T-helper 1 cell (primary cell): ENCODE measurements around the gene RPS6KA1.
"Not testable (repeated sequence)": the region's sequence is repeated elsewhere in the genome, so short reads cannot be mapped to it uniquely, and the experiment has no call there.

ENCODE experiments used
- DNase-seq, 5 donors: peaks; one replicate each; pipeline ENCODE4 v3.0.0-alpha.2; 2012 to 2020

The RPS6KA1 gene

DNA sequence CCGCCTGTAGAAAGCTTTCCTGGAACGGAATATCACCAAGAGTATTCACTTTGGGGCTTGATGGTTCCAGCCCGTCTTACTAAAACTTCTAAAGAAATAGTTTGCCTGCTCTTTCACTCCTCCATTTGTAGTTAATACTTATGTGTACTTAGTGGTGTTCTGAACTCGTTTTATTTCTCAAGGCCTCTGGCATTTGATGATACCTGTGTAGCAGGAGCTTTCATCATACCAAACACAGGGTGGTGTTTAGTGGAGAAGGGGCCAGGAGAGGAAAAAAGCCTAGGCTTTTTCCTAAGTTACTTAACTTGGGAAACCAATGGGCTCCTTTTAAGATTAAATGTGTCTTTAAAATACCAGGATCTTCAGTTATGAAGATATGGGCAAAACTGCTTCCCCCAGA is 74.3 kb downstream of the RPS6KA1 start:
- DNase-seq = no peak

DNA sequence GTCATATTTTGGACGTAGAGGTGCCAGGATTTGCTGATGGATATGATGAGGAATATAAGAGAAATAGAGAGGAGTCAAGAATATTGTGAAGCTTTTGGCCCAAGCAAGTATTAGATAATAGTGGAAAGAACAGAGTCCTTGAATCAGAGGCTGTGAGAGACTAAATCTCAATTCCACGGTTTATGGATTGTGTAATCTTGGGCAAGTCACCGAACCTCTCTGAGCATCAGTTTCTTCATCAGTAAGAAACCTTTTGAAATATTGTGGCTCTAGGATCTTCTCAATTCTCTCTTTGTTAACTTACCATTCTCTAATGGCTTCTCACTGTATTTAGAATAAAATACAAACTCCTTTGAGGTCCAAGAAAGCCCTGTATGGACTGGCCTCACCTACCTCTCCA is 77.6 kb downstream of the RPS6KA1 start:
- DNase-seq = no peak

DNA sequence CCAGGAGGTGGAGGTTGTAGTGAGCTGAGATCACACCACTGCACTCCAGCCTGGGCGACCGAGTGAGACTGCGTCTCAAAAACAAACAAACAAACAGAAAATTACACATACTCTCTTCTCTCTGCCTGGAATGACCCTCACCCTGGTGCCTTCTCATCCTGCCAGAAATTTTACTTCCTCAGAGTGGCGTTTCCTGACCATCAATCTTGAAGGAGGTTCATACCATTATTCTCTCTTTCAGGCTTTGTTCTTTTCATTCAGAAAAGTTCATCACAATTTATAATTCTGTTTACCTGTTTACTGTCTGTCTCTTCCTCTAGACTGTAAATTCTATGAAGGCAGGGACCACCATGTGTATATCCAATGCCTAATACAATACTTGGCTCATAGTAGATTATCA is 79.3 kb downstream of the RPS6KA1 start:
- DNase-seq = no peak

DNA sequence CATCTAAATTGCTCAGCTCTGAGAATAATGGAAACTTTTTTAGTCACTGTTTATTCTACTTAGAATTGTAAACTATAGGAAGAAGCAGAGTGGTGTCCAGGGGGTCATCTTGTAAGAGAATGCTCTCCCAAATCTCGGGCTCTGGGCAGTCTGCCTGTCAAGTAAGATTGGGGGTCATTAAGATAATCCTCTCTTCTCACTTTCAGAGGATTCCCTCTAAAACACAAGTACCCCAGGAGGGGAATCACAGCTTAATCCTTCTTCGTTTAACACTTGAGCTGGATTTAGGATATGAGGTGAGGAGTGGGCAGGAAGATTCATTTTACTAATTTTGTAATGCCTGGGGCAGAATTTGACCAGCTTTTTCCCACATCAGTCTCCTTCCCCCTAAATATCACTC is 81.2 kb downstream of the RPS6KA1 start:
- DNase-seq = no peak

DNA sequence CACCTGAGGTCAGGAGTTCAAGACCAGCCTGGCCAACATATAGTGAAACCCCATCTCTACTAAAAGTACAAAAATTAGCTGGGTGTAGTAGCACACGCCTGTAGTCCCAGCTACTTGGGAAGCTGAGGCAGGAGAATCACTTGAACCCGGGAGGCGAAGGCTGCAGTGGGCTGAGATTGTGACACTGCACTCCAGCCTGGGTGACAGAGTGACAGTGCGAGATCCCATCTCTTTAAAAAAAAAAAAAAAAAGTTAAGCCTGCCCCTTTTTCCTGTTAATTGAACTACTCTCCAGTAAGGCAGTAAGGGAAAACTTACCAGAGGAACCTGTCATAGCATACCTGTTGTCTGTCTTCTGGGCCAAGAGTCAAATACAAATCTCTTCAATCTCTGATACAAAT is 83.1 kb downstream of the RPS6KA1 start:
- DNase-seq = not testable (repeated sequence)

DNA sequence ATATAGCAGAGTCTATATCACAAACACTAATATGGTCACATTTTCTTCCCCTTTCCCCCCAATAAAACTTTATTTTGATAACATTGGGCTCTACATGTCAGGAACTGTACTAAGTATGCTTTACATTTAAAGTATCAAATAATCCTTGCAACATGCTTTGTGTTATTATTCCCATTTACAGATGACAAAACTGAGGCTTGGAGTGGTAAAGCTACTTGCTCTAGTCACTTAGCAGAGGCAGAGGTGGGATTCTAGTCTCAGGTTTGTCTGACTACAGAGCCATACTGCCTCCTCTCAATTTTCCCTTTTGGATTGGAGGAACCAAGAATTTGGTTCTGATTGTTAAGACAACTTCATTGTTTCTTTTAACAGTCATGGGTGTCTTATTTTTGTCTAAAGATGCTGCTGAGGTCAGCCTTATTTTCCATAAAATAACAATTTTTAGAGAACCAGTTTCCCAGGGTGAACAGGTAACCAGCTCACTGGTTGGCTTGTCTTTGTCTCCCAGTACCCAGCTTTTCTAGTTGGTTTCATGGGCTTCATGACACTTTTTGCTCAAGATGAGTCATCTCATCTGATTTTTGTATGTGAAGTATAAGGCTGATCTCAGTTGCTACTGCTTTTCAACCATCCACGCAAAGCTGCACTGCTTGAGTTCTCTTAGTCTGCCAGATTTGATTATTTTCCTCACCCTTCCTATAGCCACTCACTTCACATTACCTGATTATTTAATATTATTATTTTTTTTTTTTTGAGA is 85.3 kb downstream of the RPS6KA1 start:
- DNase-seq = peak in 1 of 5 donors; percentile 18

DNA sequence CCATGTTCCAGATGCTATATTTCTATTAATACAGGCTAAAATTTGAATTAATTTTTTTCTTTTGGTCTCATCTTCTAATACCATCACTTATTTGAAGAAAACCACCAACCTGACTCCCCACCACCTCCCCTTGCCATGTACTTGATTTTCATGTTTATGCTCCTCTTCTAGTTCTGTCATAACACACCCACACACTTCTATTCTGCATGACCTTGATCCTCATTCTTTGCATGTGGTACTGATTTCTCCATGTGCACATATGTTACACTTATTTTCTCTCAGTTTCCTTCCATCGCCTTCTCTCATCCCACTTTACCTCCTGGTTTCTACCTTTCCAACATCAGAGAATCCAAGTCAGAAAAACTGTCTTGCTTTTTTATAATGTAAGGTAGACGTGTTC is 87.3 kb downstream of the RPS6KA1 start:
- no peak for DNase-seq

DNA sequence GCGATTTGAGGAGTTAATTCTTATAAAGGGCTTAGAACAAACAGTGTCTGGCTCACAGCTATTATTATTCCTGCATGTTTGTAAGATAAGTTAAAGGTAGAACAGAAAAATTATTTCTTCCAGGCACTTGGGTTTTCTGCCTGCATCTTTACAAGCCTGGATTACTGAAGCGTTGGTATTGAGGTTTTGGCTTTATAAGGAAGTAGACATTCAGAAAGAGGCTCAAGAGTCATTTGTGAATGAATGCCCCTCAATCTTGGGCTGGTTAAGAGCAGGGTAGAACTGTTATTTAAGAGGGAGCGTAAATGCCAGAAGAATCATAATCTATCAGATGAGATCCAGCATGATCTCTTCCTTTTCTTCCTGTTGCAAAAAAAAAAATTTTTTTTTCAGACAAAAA is 89.0 kb downstream of the RPS6KA1 start:
- no peak for DNase-seq
